ENCODE data around the gene ARHGEF17.
A peak's percentile ranks its signal among the peaks of the same experiment; 100 is the strongest.

Gene ARHGEF17

DNA sequence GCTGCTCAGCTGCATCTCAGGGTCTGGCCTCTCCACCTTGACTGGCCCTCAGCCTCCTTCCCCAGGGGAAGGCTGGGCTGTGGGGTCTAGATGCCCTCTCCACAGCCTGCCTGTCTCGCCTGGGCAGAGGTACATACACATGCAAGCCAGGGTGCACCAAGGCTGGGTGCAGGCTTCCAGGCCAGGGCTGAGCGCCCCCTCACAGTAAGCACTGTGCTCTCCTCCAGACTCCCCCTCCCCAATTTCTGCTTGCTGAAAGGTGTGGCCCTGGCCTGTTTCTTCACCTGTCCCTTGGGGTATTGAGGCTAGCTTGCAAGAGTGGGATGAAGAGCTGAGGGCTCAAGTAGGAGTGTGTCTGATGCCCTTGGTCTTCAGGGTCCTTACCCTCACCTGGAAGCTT, 90.6 kb downstream of the ARHGEF17 start:
- in situ Hi-C loops (cut with HindIII; ENCODE audit: low pct_unique_long_range_greater_than_20kb, low sequenced_read_pairs), result no loop called here
- TF ChIP-seq JUND (IDR thresholded peaks at IDR 0.05; ENCODE audit: low read depth), result no peak
- DNase-seq (ENCODE audit: low read depth in 1 of 2, low spot score in 1 of 2), result no peak

DNA sequence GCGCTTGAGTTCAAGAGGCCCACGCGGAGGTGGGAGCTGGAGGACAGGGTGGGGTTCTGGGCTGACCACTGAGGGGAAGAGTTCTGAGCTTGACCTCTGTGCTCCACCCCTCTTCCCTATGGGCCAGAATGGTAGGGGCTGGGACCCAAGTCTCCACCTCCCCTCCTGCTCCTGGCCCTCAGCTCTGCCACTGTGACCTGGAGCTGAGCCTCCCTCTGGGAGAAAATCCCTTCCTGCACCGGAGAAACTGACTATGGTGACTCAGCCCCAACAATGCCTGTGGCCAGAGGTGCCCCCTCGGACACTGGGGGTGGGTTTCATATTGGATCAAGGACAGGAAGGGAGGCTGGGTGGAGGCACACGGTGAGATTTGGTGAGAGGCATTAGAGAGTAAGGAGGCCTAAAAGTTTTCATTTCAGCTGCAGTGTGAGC, 91.1 kb downstream of the ARHGEF17 start:
- no peak for TF ChIP-seq JUND (IDR thresholded peaks at IDR 0.05; ENCODE audit: low read depth)
- DNase-seq (ENCODE audit: low read depth in 1 of 2, low spot score in 1 of 2), result no peak
- in situ Hi-C loops (cut with HindIII; ENCODE audit: low pct_unique_long_range_greater_than_20kb, low sequenced_read_pairs), result no loop called here

DNA sequence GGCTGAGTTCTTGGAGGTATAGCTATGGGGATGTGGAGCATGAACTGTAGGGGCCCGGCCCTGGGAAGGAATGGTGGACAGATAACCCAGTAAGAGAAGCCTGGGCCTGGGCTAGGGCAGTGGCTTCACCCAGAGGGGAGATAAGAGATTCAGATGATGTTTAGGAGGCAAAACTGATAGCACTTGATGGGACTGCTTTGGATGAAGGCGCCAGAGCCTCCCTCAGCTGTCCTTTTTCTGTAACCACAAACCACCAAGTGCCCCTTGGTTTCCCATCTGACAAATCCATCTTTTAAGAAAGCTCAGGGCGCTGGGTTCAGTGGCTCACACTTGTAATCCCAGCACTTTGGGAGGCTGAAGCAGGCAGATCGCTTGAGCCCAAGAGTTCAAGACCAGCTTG, 91.6 kb downstream of the ARHGEF17 start:
- TF ChIP-seq JUND (IDR thresholded peaks at IDR 0.05; ENCODE audit: low read depth), result no peak
- in situ Hi-C loops (cut with HindIII; ENCODE audit: low pct_unique_long_range_greater_than_20kb, low sequenced_read_pairs), result no loop called here
- DNase-seq (ENCODE audit: low read depth in 1 of 2, low spot score in 1 of 2), result no peak

DNA sequence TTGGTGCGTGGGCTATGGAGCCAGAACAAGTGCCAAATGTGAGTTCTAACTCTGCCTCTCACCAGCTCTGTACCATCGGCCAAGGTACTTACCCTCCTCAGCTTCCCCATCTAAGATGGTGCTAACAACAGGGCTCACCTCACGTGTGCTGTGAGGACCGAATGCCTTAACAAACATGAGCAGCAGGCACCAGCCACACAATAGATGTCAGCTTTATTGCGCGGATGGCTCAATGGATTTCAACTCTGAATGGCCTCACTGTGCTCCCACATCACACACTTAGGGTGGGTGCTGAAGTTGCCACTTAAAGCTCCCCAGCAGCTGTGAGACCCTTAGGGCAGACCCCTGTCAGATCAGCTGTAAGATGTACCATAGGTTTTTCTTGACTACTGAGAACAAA, 92.2 kb downstream of the ARHGEF17 start:
- in situ Hi-C loops (cut with HindIII; ENCODE audit: low pct_unique_long_range_greater_than_20kb, low sequenced_read_pairs), result no loop called here
- no peak for TF ChIP-seq JUND (IDR thresholded peaks at IDR 0.05; ENCODE audit: low read depth)
- no peak for DNase-seq (ENCODE audit: low read depth in 1 of 2, low spot score in 1 of 2)

DNA sequence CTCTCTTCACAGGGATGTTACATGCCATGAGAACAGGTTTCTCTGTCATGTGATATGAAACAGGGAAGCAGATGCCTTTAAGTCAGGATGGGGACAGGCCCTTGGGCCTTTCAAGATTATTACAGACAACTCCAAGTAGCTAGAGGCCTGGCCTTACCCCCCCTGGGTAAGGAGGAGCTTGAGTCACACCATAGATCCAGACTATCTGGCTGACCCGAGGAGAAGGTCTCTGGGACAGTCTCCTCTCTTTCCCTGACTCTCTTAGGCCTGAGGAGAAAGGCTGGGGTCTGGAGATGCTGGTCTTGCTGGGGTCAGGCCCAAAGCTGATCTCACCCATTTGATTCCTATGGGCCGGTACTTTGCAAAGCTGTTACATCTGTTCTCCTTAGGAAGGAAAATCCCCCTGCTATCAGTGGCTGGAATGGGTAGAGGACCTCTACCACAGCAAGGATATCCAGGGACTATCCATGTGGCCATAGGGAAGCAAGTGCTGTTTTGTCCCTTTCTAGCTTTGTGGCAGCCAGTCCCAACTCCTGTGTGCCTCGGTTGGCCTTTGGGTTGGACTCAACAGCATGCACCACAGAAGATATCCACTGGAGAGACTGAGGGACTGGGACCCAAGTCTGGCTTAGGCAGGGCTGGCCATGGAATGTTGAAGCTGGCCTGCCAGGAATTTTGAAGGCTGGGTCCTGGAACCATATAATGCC, 93.3 kb downstream of the ARHGEF17 start:
- in situ Hi-C loops (cut with HindIII; ENCODE audit: low pct_unique_long_range_greater_than_20kb, low sequenced_read_pairs), result no loop called here
- TF ChIP-seq JUND (IDR thresholded peaks at IDR 0.05; ENCODE audit: low read depth), result no peak
- DNase-seq (ENCODE audit: low read depth in 1 of 2, low spot score in 1 of 2), result no peak

DNA sequence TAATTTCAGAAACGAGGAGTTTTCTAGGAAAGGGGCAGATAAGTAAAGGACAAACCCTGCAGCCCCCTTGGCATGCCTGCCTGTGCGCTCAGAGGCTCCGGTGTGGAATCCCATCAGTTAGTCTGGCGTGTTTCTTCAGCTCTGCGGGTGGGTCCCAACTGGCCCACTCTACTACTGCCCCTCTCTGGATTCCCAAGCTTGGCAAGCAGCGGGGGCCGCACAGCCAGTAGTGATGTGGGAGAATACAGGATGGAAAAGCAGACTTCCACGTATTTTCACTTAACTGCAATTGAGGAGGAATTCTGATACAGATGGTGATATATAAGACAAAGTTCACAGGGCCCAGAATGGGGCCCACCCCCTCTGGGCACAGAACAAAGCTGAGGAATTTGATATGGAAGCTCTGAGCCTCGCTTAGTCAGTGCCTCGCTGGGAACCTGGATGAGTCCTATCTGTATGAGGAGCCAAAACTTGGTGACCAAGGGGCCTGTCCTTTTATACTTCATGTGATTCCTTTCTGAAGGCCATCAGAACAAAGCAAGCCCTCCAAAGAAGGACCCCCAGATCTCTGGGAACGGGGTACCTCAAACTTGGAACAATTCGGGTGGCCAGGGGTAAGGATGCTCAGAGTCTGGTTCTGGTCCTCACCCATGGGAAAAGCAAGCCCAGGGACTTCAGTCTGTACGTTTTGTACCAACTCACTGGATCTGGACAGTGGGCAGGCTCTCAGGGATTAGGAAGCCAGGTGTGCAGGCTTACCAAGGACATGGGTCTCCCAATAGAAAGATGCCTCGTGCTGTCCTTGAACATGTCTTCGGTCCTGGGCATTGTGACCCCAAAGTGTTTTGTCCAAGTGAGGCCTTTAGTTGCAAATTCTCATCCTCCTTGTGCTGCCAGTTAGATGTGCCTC, 94.1 kb downstream of the ARHGEF17 start:
- no peak for DNase-seq (ENCODE audit: low read depth in 1 of 2, low spot score in 1 of 2)
- in situ Hi-C loops (cut with HindIII; ENCODE audit: low pct_unique_long_range_greater_than_20kb, low sequenced_read_pairs), result no loop called here
- TF ChIP-seq JUND (IDR thresholded peaks at IDR 0.05; ENCODE audit: low read depth), result no peak

DNA sequence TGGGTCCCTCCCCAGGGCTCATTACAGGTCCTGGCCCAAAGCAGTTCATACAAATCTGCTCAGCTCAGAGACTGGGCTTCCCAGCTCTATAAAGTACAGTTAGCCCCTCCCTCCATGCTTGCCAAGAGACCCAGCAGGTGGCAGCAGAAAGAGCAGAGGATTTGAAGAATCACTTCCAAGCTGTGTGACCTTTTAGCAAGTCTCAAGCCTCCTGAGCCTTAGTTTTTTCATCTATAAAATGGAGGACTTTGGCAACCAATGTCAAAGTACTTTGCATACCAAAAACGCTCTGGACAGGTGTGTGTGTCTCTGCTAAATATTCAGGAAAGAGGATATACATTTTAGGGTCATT, 94.7 kb downstream of the ARHGEF17 start:
- peak in 1 of 2 experiments; percentile 53 for DNase-seq (ENCODE audit: low read depth in 1 of 2, low spot score in 1 of 2)
- in situ Hi-C loops (cut with HindIII; ENCODE audit: low pct_unique_long_range_greater_than_20kb, low sequenced_read_pairs), result no loop called here

DNA sequence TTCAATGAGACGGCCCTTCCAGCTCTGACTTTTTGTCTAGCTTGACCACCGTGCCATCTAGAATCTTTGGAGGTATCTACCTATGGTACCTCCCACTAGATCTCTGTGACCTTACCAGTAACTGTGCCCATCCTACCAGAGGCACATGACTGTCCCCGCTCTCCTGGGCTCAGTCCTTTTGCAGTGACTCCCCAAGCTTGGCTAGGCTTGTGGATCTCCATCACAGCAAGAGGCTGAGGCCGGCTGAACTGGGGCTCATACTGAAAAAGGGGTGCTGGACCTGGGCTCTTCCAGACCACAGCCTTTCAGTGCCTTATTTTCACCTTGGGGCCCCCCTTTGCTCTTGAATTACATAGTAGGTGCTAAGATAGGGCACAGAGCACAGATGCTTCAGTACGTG, 95.5 kb downstream of the ARHGEF17 start:
- no peak for TF ChIP-seq JUND (IDR thresholded peaks at IDR 0.05; ENCODE audit: low read depth)
- DNase-seq (ENCODE audit: low read depth in 1 of 2, low spot score in 1 of 2), result no peak
- in situ Hi-C loops (cut with HindIII; ENCODE audit: low pct_unique_long_range_greater_than_20kb, low sequenced_read_pairs), result no loop called here

More for the DNA sequence above, 94.7 kb downstream of the ARHGEF17 start:
- TF ChIP-seq JUND (IDR thresholded peaks at IDR 0.05; ENCODE audit: low read depth), result no peak

DNA sequence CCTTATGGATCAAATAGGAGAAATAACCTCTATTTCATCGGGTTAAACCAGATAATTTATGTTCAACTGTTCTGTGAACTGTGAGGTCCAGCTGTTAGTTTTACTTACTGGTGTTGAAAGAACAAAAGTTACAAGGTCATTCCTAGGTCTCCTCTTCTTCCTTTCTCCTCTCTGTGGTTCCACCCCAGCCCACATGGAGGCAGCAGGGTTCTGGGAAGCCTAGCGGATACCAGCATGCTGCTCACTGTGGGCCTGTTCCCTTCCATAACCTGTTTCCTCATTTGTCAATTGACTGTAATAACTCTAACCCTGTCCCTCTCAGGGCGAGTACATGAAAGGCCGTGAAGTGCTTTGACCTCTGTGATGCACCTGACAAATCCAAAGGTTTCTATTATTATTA, 96.0 kb downstream of the ARHGEF17 start:
- in situ Hi-C loops (cut with HindIII; ENCODE audit: low pct_unique_long_range_greater_than_20kb, low sequenced_read_pairs), result no loop called here
- TF ChIP-seq JUND (IDR thresholded peaks at IDR 0.05; ENCODE audit: low read depth), result no peak
- peak; percentile 79 to 82 for DNase-seq (ENCODE audit: low read depth in 1 of 2, low spot score in 1 of 2)

DNA sequence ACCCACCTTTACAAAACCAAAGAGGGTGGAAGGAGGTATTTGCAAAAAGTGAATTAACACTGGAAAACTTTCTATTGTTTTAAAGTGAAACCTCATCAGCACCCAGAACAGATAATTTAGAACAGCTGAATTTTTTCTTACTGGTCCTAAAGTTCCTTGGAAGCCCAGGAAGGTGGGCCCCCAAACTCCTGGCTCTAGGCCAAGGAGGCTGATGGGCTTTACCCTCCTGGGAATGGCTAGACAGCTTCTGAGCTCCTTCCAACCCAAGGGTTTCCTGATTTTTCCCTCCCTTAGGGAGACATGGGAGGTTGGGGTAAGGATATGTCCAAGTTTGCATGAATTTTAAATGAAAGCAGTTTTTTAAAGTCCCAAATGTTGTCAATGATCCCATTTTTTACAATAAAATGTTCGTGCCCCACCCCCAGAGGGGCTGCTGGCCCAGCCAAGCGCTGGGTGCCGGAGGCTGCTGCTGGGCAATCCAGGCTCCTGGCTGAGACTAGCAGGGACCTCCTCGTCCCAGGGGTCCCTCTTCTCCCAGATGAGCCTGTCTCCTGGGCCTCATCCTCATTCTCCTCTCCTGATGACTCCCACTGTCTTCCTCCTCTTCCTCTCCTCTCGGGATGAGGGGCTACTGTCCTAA, 96.5 kb downstream of the ARHGEF17 start:
- in situ Hi-C loops (cut with HindIII; ENCODE audit: low pct_unique_long_range_greater_than_20kb, low sequenced_read_pairs), result no loop called here
- DNase-seq (ENCODE audit: low read depth in 1 of 2, low spot score in 1 of 2), result no peak
- TF ChIP-seq JUND (IDR thresholded peaks at IDR 0.05; ENCODE audit: low read depth), result no peak

DNA sequence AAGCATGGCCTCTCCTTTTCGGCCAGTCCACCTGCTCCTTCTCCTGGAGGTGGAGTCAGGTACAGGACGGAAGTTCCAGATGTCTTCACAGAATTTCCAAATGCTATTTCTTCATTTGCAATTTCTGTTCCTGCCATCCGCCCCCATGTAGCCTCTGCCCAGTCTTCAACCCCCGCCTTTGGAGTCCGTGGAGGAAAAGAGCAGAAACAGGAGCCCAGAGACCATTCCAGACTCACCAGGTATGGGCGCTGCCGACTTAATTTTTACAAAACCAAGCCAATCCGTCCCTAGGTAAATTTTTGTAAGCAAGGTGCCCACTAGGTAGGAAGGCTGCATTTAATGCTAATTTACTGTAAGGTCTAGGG, 97.1 kb downstream of the ARHGEF17 start:
- no peak for DNase-seq (ENCODE audit: low read depth in 1 of 2, low spot score in 1 of 2)
- TF ChIP-seq JUND (IDR thresholded peaks at IDR 0.05; ENCODE audit: low read depth), result no peak
- in situ Hi-C loops (cut with HindIII; ENCODE audit: low pct_unique_long_range_greater_than_20kb, low sequenced_read_pairs), result no loop called here

DNA sequence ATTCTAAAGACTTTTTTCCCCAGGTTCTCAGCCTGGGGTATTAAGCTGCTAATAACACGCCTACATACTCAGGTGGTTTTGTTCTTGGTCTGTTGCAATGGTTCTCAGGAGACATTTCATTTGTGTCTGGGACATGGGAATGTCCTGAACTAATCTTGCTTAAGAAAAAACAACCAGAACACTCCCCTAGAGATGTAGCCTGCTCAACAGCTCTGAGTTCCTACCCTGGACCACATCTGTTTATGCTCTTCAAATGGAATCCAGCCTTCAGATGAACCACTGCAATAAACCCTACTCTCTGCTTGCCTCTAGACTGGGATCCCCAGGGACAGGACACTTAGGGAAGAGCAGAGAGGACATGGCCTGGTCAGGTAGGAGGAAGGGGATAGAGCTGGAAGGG, 98.1 kb downstream of the ARHGEF17 start:
- DNase-seq (ENCODE audit: low read depth in 1 of 2, low spot score in 1 of 2), result no peak
- in situ Hi-C loops (cut with HindIII; ENCODE audit: low pct_unique_long_range_greater_than_20kb, low sequenced_read_pairs), result no loop called here
- no peak for TF ChIP-seq JUND (IDR thresholded peaks at IDR 0.05; ENCODE audit: low read depth)

DNA sequence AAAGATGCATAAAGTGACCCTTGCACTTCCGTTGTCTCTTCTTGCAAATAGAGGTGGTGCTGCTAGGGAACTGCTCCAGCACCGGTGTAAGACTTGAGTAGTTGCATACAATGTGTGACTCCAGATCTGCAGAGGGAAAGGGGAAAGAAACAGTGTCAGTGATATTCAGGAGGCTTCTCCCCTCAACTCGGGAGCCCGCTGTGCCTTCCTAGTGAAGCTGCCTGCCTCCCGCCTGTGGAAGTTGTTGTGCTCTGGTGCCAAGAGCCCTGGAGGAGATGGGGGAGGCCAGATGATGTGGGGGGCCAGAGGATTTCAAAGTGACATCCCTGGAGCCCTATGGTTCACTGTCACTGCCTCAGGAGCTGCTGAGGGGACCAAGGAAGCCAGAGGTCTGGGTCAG, 98.5 kb downstream of the ARHGEF17 start:
- no peak for DNase-seq (ENCODE audit: low read depth in 1 of 2, low spot score in 1 of 2)
- no peak for TF ChIP-seq JUND (IDR thresholded peaks at IDR 0.05; ENCODE audit: low read depth)
- in situ Hi-C loops (cut with HindIII; ENCODE audit: low pct_unique_long_range_greater_than_20kb, low sequenced_read_pairs), result no loop called here
